Activated T-helper 9 cell treated with anti-CD3 and anti-CD28 coated beads, Interleukin-2, amount 50 U/mL, for 16 hours (primary cell): ENCODE measurements around the gene SAP30L.

ENCODE experiments used
- DNase-seq: peaks from one replicate; pipeline ENCODE4 v3.0.0-alpha.2; 2020; ENCODE audit warnings: low read depth

Gene SAP30L

DNA sequence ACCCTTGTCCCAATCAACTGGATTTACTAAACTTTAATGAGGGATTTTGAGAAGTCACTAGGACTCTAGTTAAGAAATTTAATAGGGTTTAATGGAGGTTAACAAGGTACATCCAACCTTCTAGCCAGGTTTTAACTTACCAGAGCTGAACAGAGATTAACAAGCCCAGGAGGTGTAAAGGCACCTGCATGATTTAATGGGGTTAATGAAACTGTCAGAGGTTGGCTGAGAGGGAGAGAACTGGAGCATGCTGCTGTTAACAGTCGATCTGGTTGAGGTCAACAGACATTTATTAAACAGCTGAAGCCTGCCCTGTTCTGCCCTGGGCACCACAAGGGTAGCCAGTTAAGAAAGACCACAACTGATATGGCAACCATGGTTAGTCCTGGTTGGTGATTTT, 18.6 kb downstream of the SAP30L start:
- DNase-seq = no peak

DNA sequence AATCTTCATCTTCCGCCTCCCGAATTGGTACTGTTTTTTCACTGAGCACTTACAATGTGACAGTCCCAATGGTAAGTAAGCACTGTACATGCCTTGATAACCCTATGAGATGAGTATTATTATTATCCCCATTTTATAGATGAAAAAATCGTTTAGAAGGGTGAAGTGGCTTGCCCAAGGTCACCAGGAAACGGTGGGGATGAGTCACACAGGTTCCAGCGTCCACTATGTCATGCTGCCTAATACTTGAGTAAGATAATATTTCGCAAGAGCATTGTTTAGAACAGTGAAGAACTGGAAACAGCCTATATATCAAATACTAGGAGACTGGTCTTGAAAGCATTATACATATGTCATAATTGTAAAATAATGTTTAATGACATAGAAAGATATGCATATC, 19.4 kb downstream of the SAP30L start:
- DNase-seq = no peak

DNA sequence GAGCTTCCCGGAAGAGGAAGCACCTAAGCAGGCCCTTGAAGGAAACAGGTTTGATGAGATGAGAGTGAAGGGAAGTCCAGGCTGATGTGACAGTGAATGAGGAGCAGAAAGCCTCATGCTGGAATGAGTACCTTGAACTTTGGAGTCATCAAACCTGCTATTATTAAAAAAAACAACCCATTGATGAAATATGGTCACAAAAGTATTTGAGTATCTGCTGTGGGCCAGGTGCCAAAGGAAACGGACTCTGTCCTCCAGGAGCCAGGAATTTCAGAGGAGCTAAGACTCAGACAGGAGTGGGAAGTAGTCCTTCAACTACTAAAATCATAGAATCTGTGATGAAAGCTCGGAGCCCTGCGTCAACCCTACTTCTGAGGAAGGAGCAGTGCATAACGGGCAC, 20.4 kb downstream of the SAP30L start:
- no peak for DNase-seq

DNA sequence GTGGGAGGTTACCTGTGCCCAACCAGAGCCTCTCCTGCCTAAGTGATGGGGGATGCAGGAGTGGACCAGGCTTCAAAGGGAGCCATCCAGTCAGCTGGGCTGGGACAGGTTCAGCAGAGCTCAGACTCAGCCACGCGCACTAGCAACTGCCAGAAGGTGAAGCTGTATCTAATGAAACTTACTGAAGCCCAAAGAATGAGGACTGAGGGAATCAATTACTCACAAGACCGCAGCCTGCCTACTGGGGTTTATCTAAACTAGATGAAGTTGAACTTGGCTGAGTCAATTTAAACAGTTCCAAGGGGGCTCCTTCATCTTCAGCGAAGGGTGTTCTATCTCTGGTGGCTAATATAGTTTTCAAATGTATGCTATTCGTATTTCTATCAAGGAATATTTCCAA, 20.9 kb downstream of the SAP30L start:
- DNase-seq = no peak

DNA sequence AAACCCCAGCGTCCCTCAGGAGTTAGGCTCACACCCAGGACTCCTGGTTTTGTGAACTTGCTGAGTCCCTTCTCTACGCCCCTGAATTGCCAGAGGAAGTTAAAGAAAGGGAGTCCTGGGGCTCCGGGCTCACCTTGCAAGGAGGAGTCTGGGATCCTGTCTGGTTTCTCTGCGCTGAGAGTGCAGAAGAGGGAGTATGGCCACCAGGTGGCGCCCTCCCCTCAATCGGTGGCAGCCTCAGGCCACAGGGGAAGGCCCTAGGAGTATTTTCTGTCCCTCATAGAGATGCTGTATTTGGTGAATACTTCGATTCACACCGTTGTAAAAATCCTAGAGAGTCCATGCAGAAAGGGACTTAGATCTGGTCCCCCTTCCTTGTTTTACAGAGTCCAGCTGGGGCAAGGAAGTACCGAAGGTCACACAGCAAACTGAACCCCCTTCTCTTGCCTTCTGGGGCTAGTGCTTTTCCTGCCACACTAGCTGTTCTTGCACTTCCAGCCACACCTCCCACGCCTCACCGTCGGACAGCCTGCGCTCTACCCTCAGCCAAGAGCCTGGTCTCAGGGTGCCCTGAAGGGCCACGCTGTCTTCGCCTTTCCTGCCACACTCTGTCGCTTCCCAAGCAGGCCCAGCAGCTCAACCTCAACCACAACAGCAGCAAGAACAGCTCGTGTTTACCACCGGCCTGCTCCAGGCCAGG, 22.0 kb downstream of the SAP30L start:
- peak; percentile 55 for DNase-seq

DNA sequence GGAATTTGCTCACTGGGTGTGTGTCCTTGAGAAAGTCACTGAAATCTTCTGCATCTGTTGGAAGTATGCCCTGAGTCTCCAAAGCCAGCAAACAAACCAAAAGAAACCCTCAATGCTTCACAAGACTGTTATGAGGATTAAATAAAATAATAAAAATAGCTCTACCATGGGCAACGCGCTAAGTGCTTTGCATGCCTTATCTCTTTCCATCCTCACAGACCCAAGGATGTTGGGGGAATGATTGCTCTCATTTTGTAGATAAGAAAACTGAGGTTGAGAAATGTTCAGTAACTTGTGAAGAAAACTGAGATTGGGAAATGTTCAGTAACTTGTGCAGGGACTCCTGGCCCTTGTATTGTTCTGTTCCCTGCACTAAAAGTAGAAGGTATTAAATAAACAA, 24.3 kb downstream of the SAP30L start:
- DNase-seq = no peak

DNA sequence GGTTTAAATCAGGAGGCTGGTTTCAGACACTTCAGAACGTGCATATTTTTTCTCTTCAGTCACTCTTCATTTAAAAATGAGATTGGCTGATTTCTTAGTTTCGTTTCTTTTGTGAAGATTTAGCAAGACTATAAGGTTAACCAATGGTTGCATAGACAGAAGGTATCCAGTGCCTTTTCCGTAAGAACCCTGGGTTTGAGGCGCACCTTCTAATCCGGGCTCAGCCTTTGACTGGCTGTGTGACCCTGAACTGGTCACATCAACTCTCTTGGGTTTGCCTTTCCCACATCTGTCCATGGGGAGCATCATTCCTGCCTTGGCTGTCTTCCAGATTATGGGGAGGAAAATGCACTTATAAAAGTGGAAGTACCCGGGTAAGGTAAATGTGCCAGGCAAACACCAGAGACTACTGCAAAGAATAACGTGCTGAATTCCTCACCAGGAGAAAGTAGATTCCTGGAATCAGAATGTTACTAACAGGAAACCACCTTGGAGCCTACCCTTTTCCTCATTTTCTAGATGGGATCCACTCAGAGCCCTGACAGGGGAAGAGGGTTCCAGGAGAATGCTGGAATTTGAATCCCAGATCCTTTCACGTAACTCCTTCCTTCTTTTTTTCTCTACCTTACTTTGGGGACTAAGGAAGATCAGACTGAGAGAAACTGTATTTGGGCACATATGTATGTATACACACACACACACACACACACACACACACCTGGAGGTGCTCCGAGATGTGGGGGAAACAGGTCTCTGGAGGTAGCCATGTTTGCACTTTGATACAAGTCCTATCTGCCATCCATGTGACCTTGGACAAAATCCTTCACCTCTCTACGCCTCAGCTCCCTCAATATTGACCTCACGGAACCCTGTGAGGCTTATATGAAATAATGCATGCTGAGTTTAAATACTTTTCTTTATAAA, 25.4 kb downstream of the SAP30L start:
- no peak for DNase-seq

DNA sequence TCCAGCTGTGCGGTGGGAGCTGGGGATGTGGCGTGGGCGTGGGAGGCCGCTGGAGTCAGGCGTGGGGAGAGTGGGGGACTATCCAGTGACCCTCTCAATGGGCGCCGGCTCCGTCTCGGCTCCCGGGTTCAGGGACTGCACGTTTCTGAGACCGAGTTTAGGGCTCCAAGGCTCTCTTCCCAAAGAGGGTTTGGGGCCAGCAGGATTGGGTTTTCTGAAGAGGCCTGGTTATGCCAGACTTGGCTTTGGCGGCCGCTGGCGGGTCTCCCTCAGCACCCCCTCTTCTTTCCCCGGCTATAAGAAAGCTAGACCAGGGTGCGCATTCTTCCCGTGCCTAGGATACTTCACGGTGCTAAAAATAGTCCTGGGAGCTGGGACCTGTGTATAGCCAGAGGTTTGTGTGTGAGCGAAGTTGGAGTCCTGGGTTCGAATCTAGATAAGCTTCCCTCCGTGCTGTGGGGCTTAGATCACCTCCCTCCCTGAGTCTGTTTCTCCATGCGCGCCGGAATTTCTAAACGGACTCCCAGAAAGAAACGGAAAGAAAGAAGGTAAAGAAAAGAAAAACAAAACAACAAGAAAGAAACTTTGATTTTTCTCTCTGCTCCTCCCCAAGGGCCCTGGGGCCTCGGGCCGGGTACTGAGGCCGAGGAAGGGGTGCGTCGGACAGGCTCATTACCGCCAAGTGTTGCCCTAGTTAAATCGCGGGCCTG, 27.2 kb downstream of the SAP30L start:
- no peak for DNase-seq

DNA sequence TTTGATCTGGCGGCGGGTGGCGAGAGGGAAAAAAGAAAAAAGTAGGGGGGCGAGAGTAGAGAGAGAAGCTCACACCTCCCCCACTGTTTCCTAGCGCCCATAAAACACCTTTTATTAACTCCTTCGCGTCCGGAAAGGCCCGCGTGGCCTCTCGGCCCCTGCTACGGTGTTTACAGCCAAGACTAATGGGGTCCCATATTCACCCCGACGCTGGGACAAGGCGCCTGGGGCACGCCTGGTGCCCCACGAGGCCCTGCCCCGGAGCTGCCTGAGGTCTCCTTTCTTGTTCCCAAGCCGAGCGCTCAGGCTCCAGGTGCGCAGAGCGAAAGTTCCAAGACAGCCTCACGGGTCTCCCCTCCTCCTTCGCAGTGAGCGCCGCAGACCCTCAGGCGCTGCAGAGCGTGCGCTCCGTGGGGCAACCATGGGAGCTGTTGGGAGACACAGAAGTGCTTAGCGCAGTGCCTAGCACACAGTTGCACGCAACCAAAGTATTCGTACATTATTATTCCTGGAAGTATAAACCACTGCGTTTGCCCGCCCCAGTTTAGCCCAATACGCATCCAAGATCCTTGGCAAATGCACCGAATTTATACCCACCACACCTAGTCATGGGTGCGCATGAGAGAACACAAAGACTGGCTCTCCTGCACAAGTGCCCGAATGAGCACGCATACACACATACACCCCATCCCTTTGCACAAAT, 27.9 kb downstream of the SAP30L start:
- DNase-seq = no peak

DNA sequence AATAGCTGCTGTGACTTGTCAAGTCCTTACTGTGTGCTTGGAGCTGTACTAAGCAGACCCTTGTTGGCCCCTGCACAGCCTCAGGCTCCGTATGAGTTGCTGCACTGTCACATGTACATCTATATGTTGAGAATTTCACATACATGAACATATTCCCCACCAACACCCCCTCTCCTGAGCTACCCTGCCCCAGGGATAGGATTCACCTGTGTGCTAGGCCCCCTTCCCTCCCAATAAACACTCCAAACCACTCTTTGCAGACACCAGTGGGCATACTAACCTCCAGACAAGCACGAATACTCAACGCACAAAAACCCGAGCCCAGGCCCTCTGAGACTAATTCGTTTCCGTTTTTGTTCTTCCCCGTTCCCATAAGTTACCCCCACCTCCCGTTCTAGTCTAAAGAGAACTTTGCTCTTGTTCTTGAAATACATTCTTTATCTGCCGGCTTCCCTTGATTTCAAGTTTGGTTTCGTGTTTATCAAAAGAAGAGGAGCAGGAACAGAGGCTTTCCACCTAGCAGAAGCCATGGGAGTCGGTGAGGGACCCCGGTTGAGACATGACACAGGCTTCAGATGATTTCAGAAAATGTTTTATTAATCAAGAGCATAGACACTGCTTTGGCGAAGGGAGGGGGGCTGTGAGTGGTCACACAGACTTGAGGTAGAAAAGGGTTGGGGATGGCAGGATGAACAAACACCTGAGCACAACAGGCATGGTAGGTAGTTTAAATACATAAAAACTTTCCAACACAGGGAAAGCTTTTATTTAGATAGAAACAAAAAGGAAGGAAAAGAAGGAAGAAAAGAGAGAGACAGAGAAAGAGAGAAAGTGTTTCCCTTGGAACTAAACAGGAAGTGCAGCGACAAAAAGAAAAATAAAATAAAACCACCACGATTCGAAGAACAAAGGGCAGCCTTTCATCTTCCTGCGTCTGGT, 28.9 kb downstream of the SAP30L start:
- DNase-seq = no peak

DNA sequence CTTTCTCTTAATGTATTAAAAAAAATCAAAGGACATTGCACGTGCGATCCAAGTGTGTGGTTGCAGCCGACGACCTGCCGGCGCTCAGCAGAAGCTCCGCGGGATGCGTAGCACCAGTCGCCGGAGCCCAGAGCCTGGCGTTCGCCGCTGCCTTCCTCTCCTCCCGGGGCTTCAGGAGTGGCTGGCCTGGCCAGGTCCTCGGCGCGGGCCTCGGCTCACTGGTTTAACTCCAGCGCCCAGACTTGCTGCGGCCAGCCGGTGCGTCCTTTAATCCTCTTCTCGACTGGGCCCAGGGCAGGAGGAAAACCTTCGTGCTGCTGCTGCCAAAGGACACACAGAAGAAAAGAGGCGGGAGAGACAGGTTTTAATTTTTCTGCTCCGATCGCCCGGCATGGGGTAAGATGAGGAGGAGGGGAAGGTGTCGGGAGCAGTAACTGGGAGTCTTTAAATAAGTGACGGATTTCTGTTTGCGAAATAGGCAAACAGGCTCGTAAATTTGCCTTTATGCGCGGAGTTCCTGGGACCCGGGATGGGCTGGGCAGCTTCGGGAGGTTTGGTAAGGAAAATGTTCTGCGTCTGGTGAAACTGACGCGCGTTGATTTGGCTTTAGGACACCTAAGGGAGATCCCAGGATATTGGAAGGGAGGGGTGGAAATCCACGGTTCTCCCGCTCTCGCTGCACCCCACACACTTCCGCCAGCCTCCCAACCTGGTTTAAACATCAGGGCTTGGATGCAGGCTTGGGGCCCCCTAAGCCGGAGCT, 30.0 kb downstream of the SAP30L start:
- no peak for DNase-seq

DNA sequence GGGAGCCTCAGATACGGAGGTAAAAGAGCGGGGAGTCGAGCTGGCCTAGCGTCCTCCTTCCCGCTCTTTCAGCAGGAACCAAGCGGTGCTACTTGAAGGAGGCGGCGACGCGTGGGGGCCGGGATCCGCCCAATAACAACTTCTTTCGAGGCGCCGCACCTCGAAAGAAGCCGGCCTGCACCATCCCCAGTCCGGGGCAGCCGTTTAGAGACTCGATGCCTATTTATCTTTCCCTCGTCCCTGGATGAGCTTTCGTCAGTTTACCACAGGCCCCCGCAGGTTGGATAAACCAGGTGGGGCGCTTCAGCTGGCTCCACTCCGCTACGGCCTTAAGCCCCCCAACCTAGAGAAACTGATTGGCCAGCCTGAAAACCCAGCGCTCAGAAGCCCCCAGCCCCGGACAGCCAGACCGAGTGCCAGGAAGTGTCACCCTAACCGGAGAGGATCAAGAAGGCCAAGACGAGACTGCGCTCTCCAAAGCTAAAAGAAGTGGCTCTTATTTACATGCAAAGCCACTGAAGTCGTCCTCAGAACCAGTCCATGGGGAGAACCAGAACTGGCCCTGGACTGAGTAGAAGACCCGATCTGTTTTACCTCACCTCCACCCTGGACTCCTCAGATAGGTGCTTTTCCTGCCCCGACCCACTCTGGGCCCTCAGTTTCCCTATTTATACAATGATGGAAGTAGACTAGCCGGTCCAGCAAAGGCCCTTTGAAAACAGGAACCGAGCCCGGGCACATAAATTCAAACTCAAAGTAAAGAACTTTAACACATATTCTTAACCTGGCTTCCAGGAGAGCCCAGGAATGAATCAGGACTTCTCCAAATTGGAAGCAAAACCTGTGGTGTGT, 30.8 kb downstream of the SAP30L start:
- DNase-seq = no peak

DNA sequence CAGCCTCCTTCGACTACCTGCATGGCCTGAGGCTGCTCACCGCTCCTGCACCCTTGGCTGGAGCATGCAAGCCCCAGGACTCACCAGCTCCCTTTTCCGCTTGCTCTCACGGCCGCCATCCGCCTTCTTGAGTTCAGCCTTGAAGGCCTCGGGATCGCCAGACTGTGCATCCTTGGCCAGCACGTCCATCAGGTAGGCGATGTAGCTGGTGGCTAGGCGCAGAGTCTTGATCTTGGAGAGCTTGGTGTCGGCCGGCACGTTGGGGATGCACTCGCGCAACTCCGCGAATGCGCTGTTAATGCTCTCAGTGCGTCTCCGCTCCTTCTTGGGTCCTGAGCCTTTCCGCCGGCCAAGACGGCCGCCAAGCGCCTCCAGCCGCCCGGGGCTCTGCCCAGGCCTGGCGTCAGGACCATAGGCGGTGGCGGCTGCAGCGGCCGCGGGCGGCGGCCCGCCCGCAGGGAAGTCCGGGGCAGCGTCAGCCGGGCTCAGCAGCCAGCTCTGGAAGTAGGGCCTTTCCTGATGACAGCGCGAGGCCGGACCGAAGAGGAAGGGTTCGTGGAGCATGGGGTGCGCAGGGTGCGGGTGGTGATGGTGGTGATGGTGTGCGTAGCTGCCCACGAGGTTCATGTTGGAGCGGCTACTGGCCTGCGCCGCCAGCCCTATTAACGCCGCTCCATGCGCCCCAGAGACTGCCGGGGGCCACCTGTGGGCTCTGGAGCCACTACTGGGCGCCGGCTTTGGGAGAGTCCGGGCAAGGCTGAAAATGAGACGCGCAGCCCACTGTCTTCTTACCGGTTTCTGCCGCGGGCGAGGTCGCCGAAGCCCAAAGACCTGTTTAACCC, 31.8 kb downstream of the SAP30L start:
- no peak for DNase-seq

DNA sequence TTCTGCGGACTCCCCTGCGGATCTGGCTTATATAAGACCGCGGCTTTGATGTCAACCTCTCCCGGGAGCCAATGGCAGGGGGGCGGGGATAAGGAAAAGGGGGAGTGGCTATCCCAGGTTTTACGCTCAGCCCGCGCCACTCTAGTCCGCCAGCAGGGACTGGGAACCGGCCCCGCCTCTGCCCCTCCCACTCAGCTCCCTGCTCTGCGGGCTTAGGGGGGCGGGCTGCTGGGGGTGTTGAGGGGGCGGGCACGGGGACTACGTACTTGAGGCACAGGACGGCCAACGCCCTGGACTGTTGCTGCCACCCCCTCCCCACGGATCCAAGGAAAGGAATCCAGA, 32.4 kb downstream of the SAP30L start, which contains the start of gene HAND1:
HAND1 (minus strand) TSS at position 4 of the 342 bp plus-strand sequence. CDS start 219 bp downstream, outside the sequence.
- no peak for DNase-seq

DNA sequence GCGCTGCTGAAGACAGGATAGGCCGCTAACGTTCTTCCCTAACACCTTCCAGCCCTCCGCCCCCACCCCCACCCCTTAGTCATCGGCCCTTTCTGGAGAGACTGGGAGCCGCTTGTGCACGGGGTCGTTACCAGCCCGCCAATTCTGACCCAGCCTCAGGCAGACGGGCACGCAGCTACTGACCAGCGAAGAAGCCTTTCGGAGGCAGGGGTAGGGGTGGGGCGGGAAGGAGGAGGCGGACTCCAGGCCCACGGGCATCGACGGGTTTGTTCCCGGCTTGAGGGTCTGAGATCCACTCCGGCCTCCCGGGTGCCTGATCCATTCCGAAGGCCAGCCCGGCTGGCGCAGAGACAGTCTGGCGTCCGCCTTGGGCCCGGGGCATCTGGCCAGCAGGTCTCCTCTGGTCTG, 33.0 kb downstream of the SAP30L start:
- DNase-seq = no peak

DNA sequence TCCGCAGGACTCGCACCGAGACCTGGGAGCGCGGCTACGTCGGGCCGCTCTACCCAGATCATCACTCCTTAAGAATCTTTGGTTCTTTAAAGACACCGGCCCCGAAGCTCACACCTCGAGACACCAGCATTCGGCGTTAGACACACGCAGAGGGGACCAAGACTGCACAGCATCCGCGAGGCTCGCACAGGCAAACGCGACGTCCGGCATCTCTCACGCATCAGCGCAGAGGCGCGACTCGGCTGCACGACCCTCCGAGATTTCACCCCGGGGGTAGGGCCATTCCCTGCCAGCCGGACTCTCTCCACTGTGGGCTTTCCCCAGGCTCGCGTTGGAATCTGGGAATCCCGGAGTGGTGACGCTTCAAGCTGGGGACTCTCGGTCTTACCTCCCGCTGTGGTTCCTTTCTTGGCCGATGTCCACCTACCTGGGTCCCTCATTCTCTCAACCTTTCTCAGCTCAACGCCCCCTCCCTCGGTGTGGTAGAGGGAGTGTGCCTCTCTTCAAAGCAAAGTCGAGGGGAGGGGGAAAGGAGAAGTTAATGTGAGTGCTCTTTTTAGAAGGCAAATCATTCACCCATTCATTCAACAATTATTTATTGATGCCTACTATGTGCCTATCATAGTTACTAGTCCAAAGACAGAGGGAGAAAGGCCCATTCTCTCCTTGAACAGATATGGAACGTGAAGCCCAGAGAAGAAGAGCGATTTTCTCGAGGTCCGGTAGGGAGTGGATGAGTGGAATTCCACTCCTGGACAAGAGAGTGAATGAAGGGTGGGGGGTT, 33.6 kb downstream of the SAP30L start:
- DNase-seq = no peak

DNA sequence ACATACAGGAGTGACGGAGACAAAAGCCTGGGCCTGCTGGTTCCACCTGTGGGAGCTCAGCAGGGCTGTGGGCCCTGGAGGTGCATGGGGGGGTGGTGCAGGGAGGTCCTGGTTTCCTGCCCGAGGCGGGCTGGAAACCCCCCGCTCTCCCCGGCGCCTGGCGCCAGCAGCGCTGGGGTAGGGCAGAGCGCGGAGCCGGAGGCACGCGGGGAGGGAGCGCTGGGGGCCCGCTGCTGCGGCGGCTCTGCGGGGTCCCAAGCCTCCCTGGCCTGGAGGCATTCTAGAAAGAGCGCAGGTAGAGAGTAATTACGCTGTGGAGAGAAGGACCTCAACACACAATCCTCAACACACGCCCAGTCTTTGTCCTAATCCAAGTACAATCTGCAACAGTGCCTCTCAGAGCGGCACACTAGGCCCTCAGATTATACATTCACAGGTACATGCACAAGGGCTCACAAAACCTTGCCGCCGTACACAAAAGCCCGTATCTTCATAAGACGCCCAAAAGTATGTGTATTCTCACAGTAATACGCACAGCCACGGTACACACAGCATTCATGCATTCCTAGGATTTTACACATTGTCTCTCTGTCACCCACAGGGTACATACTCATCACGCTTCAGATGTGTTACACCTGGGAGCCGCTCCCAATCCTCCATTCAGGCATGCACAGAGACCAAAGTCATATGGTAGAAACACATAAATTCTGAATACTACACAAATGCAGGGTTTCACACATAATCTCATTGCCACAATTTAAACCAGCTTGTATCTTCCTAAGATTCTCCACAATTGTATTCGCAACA, 34.4 kb downstream of the SAP30L start:
- DNase-seq = no peak
